KBM-7 (cell line): ENCODE measurements around the gene CIB4.

Experiments
- DNase-seq: peaks from one replicate; pipeline ENCODE4 v3.0.0-alpha.2; 2015
- in situ Hi-C: fragments of 300-500 bp; cut with MboI; formaldehyde crosslinking; loops from 2 replicates; pipeline ENCODE4 v1.14.3; 2020; ENCODE audit warnings: low sequenced_read_pairs, low pct_unique_long_range_greater_than_20kb, mixed read lengths

Gene CIB4

DNA sequence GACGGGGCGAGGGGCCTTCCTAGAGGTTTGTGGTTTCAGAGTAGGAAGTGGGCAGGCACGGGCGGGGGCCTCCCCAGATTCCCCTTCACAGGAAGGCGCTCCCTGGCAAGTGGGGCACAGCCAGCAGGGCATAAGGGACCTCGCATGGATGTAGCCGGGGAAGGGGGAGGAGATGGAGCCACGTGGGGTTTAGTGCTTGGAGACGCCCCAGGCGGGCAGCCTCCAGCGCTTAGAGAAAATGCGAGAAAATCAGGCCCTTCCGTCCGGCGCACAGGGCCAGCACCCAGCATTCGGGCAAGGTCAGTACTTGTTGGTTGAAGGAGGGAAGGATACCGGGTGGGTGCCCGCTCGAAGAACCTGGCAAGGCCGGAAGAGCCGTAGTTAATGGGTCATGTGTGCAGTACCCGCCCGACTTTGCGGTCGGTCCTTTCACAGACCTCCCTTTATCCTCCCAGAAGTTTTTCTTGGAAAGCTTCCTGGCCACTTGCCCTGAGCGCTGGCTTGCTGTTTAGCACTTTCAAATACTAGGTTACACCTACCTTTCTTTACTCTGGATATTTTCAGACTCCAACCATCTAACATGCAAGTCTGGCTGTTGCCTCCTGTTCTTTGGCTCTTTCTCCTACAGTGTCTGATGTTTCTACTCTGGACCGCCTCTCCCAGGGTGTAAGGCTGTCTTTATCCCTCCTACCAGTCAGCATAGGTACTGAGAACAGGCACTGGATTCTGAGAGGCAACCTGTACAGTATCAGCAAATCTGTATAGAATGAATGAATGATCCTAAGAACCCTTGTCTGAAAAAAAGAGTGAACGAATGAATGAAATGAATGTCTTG is 78.1 kb downstream of the CIB4 start:
- DNase-seq: peak; percentile 36
- in situ Hi-C loops: no loop called here

DNA sequence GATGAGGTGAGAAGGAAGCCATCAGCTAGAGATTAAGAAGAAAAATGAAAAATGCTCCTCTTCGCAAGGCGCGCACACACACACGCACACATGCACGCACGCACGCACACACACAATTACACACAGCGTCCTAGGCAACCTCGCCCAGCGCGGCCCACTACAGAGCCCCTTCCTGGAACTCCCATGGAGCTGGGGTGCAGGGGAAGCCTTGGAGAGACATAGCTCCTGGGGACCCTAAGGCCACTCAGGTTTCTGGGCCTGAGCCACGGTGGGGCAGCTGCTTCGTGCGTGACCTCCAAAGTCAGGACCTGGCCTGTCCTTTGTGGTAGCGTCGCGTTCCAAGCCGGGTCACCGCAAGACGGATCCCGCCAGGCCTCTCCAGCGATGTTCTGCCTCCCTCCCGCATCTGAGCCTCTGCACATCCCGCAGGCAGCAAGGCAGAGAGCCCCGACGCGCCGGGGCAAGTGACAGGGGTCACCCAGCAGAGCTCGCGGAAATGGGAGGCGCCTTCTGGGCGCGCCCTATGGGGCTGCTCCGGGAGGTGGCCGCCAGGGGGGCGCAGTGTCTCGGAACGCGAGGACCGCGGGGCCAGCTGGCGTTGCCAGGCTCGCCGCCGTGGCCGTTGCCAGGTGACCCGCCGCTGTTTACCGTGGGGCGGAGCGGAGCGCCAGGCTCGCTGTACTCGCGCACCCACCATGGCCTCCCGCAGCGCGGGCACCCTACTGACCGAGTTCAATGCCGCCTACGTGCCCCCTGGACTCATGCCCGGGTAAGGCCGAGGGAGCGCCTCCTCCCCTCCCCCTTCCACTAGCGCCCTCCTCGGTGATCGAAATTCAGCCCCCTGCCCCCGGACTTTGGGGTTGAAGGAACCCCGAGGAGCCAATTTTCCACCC is 79.0 kb downstream of the CIB4 start:
- in situ Hi-C loops: no loop called here
- peak; percentile 51 for DNase-seq

DNA sequence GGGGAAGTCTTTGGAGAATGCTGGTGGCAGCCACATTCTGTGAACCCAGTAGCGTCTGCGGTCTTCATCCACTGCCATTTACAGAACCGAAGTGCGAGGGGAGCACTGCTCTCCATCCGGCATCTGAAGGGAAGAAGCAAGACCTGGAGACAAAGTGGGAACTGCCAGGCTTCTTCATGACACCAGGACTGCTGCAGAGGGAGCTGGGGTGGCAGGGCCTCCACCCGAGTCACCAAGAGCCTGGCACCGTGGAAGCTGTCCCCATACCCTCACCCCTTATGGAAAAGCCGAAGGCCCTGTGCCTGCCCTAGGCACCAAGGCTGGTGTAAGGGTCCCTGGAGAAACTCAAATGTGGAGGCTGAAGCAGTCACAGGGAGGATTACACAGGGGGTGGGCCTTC is 79.8 kb downstream of the CIB4 start:
- no peak for DNase-seq
- in situ Hi-C loops: no loop called here

DNA sequence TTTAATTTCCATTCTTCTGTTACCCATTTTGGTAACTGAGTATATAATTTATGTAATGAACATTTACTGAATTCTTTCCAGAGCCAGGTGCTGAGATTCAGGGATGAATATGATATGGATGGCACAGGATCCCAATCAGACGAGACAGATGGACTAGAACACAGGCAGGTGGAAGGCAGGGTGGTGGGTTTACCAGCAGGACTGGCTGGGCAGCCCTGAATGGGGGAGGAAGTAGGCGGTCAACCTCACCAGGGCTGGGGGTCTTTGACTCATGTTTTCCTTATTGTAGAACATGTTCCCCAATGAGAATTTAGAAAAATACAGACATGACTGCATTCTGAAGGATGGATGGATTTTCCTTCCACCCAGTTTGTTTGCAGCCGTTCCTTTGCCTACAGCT is 80.3 kb downstream of the CIB4 start:
- DNase-seq: no peak
- in situ Hi-C loops: no loop called here

DNA sequence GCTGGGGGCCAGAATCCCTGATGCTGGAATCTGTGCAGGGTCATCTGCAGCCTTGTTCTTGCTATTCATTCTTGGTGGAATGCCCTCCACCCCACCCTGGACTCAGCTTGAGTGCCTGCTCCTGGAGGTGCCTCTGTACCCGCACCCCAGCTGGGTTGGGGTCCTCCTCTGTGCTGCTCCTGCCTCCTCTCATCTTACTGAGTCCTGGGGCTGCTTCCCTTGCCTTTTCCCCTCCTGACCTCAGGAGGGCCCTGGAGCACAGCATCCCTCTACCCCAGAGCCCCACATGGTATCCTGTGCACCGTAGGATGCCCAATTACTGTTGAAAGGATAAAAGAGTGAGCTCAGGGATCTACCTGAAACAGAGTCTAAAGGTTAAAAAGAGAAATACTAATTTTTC is 81.6 kb downstream of the CIB4 start:
- in situ Hi-C loops: no loop called here
- DNase-seq: no peak

DNA sequence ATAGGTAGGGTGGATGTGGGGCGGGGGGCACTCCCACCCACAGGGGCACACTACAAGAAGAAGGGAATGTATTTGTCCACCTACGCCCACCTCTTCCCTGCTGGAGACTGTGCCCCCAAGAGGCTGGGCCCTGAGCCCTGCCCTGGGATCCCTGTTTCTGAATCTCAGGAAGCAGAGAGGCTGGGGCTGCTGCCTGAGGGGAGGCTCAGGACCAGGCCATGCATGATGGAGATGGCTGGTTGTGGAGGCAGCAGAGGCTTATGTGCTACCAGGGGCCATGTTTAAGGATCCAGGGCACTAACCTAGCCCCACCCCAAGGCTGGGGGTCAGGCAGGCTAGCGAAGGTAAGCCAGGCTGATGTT is 82.1 kb downstream of the CIB4 start:
- in situ Hi-C loops: no loop called here

DNA sequence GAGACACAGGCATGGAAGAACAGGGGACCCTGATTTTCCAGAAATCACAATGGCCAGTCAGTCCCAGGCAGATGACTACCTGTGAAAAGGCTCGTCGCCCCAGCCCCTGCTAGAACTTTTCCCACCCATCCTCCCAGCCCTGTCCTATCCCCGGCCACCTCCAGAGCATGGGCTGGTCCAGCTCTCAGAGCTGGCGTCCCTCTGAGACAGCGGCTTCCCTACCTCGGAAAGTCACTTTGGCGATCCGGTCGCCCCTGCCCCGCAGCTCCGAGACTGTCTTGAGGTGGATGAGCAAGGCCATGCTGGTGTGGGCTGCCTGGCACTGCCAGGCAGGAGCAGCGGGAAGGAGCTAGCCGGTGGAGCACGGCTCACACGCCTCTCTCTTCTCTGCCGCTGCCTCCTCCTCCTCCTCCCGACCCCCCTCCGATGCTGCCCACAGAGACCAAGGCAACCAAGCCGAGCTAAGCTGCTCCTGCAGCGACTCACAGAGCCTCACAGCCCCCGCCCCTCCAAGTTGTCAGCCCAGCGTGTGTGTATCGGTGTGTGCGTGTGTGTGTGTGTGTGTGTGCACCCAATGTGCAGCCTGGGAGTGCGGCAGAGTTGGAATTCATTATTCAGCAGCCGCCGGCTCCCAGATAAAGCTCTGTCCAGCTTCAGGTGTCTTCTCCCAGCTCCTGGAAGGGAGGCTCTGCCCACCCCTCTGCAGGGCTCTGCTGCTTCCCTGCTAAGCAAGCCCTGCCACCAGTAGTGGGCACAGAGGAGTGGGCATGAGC is 82.7 kb downstream of the CIB4 start:
- no peak for DNase-seq
- in situ Hi-C loops: no loop called here

More for the DNA sequence above, 82.1 kb downstream of the CIB4 start:
- no peak for DNase-seq

DNA sequence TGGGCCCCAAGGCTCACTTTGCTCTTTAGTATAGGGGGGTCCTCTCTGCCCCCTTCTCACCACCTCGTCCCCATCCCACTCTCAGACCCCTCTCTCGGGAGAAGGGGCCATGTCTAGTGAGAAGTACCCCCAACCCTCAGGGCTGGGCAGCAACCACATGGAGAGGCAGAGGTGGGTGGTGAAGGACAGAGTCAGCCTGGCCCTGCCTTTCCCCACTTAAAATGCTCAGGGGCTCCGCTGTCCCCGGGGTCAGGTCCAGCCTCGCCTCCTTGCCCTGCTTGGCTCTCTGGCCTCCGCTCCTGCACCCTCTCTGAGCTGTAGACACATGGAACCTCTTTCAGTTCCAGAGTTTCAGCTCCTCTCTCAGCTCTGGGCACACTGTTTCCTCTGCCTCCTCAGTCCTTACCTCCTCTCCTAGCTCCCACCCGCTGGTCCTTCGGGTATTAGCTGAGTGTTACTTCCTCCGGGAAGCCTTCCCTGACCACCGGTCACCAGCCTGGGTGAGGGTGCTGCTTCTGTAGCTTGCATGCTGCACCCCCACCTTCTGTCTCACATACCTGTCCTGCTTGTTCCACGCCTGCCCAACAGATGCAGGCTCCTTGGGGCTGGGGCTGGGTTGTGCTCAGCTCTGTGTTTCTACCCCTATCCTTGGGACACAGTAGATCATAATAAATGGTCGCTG is 83.8 kb downstream of the CIB4 start:
- in situ Hi-C loops: no loop called here
- no peak for DNase-seq

DNA sequence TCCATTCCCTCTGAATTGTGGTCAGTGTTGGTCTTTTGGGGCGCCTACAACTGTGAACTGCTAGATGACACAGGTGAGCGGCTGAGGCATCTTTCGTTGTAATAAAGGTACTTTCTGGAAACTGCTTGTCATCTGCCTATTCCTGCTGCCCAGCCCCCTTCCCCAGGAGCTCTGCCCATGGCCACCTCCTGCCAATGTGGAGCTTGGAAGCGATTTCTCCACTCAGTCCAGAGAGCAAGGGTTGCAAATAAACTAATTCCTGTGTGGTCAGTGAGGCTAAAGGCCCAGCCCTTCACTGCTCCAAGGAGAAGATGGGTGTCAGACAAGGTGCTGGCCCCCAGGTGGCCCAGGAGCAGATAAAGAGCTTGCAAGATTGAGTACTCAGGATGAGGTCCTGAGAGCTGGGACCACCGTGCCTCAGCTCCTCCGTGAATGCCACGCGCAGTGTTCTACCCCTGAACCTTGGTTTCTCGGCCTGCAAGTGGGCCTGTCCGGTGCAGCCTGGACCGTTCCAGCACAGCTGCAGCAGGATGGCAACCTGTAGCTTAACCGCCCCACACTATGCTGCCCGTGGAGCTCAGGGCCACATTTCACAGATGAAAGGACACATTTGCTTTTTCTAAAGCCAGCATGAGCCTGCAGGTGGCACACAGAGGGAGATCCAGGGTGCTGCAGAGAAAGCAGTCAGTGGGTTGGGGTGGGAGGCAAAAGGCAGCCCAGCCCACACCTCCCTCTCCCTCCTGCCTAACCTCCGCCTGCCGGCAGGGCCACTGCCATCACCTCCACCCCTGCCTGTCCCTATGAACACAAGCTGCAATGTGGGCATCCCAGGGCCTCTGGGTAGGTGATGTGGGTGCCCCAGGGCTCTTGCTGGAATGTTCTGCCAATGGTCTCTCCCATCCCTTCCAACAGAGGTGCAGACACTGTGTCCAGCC is 84.6 kb downstream of the CIB4 start:
- no peak for DNase-seq
- in situ Hi-C loops: no loop called here

DNA sequence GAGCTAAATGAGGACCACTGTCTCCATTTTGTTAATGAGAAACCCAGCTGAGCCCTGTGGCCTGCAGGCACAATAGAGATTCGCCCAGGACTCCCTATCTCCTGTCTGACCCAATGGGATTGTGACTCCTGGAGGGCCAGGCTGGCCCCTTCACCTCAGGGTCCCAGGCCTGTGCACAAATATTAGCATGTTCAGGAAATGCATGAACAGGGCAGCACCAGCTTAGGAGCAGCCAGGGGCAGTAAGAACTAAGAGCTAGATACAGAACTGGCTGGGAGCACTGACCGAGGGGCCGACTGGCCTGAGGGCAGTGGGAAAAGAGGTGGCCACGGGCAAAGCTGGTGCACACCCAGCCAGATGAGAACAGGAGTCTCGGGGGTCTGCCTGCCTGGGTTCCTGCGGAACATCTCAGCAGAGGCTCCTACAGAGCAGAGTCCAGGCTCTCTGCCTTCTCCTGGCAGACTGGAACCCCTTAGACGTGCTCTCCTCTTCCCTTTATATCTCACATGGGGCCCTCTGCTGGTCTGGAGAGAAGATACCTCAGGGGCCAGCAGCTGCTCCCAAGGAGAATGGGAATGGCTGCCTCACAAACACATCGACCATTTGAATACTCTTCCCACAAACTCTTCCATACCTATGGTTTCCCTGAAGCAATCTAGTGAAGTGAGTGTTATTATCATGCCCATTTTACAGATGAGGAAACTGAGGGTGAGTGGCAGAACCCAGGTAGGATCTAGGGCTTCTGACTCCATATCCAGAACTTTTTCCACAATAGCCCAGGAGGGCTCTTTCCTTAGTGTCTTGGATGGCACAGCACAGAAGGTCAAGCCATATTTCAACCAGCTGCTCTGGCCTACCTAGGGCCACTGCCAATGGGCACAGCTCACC is 85.7 kb downstream of the CIB4 start:
- in situ Hi-C loops: no loop called here
- peak; percentile 11 for DNase-seq

DNA sequence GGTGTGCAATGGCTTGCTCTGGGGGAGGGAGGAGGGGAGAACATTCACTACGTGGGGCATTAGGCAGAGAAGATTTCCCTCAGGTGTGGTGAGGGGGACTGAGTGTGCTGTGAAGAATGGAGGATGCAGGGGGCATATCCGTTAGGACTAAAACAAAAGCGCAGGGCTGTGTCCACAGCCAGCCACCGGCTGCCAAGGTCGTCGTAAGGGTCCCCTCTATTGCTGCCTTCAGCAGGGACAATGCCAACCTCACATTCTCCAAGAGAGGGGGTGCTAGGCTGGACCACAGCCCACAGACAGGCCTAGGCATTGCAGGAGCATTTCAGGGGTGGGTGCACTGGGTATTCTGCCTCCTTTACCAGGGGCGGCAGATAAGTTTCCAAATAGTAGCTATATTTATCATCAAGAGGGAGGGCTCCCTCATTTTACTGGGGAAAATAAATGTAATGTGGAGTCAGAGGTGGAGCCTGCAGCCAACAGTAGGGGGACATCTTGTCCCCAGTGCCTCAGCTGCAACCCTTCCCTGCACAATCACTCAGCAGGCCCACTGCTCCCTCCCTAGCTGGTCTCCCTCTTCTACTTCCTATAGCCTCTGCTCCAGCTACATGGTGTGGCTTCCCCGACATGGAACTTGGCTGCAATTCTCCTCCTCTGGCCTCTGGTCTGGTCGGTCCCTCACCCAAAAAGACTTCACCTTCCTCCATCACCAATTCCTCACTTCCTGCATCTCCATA is 88.4 kb downstream of the CIB4 start:
- in situ Hi-C loops: no loop called here
- no peak for DNase-seq

DNA sequence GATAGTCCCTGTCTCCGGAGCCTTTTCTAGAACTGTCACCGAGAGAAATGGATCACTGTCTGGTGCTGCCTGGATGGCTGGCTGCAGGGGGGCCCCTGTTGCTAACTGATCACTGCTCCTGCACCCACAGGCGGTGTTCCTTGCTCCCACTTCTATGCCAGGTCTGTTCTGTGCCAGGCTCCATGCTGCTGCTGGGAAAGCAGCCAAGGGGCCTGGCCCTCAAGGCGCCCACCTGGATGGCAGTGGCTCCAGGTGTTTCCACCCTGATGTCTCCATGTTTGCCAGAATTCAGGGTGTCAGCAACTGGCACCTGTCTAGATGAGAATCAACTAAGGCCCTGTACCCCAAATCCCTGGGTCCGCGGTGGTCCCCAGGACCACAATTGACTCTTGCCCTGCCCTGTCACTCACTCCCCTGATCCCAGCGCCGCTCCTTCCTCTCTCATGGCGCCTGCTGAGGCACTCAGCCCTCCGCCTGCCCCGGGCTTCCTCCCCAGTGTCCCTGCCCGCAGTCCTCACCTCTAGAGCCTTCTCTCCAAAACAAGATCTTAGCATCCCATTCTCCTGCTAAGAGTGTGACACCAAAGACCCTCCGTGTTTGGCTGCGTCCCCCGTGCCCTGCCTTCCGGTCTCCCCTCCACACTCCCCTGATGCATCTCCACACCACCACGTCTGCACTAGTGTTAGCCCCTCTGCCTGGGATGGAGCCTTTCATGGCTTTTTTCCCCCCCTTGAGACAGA is 90.7 kb downstream of the CIB4 start:
- no peak for DNase-seq
- in situ Hi-C loops: no loop called here

DNA sequence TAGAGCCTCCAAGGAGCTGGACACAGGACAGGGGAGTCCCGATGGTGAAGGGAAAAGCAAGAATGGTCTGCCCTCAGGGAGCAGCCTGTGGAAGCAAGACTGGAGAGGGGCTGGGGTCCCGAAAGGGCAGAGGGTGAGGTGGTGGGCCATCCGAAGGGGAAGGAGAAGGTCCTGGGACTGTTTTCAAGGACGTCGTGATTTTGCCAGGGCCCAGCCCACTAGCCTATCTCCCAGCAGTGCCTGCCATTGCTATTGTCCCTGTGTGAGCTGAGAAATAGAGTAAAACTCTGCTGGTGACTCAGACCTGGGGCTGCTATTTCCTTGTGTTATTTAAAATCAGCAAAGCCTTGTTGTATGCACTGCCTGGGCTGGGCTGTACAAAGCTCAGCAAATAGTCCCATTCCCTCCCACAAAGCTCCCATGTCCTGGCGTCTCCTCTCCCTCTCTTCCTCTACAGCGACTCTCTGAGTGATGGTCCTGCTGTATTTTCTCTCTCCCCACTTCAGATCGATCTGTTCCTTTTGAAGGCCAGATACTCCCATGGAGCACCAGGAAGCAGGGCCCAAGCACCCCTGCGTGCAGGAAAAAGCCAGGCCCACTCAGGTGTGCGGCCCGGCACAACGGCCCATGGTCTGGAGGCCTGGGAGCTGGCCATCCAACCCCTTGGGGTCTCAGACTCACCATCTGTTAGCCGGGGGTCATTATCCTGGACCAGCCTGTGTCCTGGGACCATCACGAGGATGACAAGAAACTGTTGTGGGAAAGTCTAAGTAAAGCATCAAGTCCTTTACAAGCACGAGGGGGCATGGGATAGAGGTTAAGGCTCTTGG is 98.3 kb downstream of the CIB4 start:
- DNase-seq: no peak
- in situ Hi-C loops: no loop called here

DNA sequence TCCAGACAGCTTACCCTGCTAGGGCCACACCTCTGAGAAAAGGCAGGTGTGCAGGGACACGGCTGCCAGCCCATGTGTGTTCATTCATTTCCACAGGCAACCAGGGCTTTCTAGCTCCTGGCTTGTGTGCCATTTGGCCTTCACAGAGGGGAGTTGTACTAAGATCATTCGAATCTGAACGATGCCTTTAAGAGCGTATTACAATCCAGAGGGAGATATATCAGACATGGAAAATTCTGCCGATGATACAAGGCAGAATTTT is 99.0 kb downstream of the CIB4 start:
- in situ Hi-C loops: no loop called here
- no peak for DNase-seq

DNA sequence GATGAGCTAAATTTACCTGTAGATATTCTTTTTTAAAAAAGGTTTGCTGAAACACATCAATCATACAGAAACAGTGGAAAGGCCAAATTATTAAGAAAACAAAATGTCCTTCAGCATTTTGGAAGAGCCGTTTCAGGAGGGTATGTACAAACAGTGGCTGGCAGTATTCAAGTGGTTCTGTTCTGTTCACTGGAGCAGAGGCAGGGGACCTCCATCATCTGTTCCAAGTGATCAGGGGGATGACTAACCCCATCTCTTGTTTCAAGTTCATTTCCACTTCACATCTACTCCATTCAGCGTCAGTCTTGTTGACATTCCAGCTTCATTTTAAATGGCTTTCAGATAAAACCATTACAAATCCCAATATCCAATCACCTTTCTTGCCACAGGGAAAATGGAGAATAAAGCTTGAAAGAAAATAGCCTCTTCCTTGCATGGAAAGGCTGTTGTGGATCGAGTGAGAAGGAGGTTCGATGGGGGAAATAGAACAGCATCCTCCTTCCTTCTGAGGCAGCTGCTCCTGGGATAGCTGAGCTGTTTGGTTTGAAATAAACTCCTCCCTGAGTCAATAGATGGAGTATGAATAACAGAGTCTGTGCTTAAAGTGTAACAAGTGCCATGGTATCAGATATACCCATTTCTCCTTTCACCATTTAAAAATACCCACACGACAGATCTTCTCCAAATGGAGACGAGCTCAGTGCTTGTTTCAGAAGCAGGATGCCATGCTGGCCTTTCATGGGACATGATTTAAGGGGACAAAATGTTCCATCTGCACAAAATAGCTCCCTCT is 99.6 kb downstream of the CIB4 start:
- DNase-seq: no peak
- in situ Hi-C loops: no loop called here
